Right cardiac atrium (tissue), 5 donors: ENCODE data around the gene PPP1R1C. TPM values are rescaled to one million over a fixed set of nuclear protein-coding genes. Genes with fewer than 3 reads are reported as not detected.

Experiments
- ATAC-seq, 2 donors: fragments of 200-7000 bp; cut with Tn5 transposase; one replicate each; pipeline versions ENCODE4 v1.8.0 to v1.9.1; 2020; ENCODE audit warnings: moderate library complexity in 2 of 2, mild to moderate bottlenecking in 1 of 2
- DNase-seq, 3 donors: peaks; one replicate each; pipeline ENCODE4 v3.0.0-alpha.2; 2020
- H3K27ac ChIP-seq: one replicate; pipeline ENCODE4 v1.5.1; 2013; ENCODE audit warnings: mild to moderate bottlenecking, low read length, control low read depth, moderate library complexity
- H3K27me3 ChIP-seq: one replicate; pipeline ENCODE4 v1.6.1; 2013; ENCODE audit not compliant: control insufficient read depth, insufficient read depth
- H3K4me1 ChIP-seq: one replicate; pipeline ENCODE4 v1.6.1; 2013; ENCODE audit warnings: low read length; ENCODE audit not compliant: control insufficient read depth, insufficient read depth
- H3K4me3 ChIP-seq: one replicate; pipeline ENCODE4 v1.5.1; 2013; ENCODE audit warnings: low read length, control low read depth
- H3K9me3 ChIP-seq: one replicate; pipeline ENCODE4 v1.6.1; 2013; ENCODE audit warnings: low read length; ENCODE audit not compliant: control insufficient read depth
- WGBS: extraction: QIAGEN DNeasy Blood & Tissue Kit; methylation state at CpG from one replicate; pipeline ENCODE4 v1.1.7; 2013; 5-methylcytosine and 5-hydroxymethylcytosine counted together
- intact Hi-C, 4 donors: fragments of 100-400 bp; cut with DNase I; formaldehyde crosslinking; loops; one replicate each; pipeline versions ENCODE4 v1.11.0 to v1.14.0; 2022 to 2023
- long read RNA-seq, 4 donors: library from polyadenylated mRNA; unstranded; transcript quantifications; one replicate each; pipeline ENCODE4 v2.0.0, GENCODE V29; 2020 to 2021
- polyA plus RNA-seq: library from polyadenylated mRNA; stranded (reverse); fragments of 200-250 nt; gene quantifications from one replicate; pipeline ENCODE4 v1.2.3, GENCODE V29; 2013
- total RNA-seq, 4 donors: library from RNA; stranded (reverse); fragmentation: NEBNext Ultra II Directional; extraction: Animal tissue kit (Norgen Biotek cat#: 25700); gene quantifications; one replicate each; pipeline ENCODE4 v1.2.1, GENCODE V29; 2021
- donor health status: healthy with polysubstance abuse.
- donor health status: DM: no; HTN: yes; CAD: no.
- donor health status: DM: no; HTN: no; CAD: no.
- donor health status: DM: no; HTN: yes; CAD: no; lungs with severe emphysema.
- donor health status: DM: yes; HTN: yes; CAD: no.

The PPP1R1C gene
- 10 to 100 TPM in 2 of 4 donors, 1 to 10 TPM in 2; 5.5 to 18.0 (median 10.0) TPM for total RNA-seq
- 12.0 TPM for polyA plus RNA-seq
- long read RNA-seq, donor 1, transcript PPP1R1C-202 (6 exons, 3,004 nt): major isoform, 9 of 12 reads
- long read RNA-seq, donor 1, partial matches to known transcripts: 0 of 12 reads
- long read RNA-seq, donor 1, other reads (novel, unspliced or antisense): 3 of 12 reads
- long read RNA-seq, donor 2, transcript PPP1R1C-202 (6 exons, 3,004 nt): major isoform, 7 of 8 reads
- long read RNA-seq, donor 2, partial matches to known transcripts: 1 of 8 reads
- long read RNA-seq, donor 2, other reads (novel, unspliced or antisense): 0 of 8 reads
- long read RNA-seq, donor 3, transcript PPP1R1C-202 (6 exons, 3,004 nt): major isoform, 25 of 37 reads
- long read RNA-seq, donor 3, partial matches to known transcripts: 3 of 37 reads
- long read RNA-seq, donor 3, other reads (novel, unspliced or antisense): 9 of 37 reads
- long read RNA-seq, donor 4, transcript PPP1R1C-202 (6 exons, 3,004 nt): major isoform, 7 of 10 reads
- long read RNA-seq, donor 4, partial matches to known transcripts: 0 of 10 reads
- long read RNA-seq, donor 4, other reads (novel, unspliced or antisense): 3 of 10 reads

GRCh38 chr2:181985632-181986205 is at the start of gene PPP1R1C:
Gene PPP1R1C, plus strand, starts transcription at chr2:181985853. Its CDS starts 258 bp downstream, at chr2:181986111.
- peak; percentile 45 to 70 for ATAC-seq
- no peaks in the 10 kb centered on the region for H3K9me3 ChIP-seq
- intact Hi-C loops: no loop called here
- H3K4me3 ChIP-seq: peak within 1 kb of the TSS; percentile 31
- H3K4me1 ChIP-seq: peaks cover 2% of the 10 kb centered on the region
- no peaks in the 10 kb centered on the region for H3K27me3 ChIP-seq
- peak within 1 kb of the TSS; percentile 75 for H3K27ac ChIP-seq
- WGBS: 63% methylated on average over 8 of the region's 8 CpGs
- DNase-seq: no peak

GRCh38 chr2:181937473-181937872 is 48.2 kb upstream of the PPP1R1C start:
- H3K27me3 ChIP-seq: no peaks in the 10 kb centered on the region
- 7% methylated on average over 2 of the region's 2 CpGs for WGBS
- ATAC-seq (peak; percentile 63 to 65), DNase-seq (no peak)
- H3K4me3 ChIP-seq: no peak overlapping the region
- H3K4me1 ChIP-seq: no peaks in the 10 kb centered on the region
- no peak overlapping the region for H3K27ac ChIP-seq
- intact Hi-C loops: no loop called here
- H3K9me3 ChIP-seq: no peaks in the 10 kb centered on the region

GRCh38 chr2:181943411-181944124 is 42.1 kb upstream of the PPP1R1C start:
- Histone ChIP-seq H3K4me3 (no peak overlapping the region), H3K27me3 (no peaks in the 10 kb centered on the region), H3K9me3 (no peaks in the 10 kb centered on the region), H3K4me1 (no peaks in the 10 kb centered on the region), H3K27ac (no peak overlapping the region)
- 88% methylated on average over 2 of the region's 2 CpGs for WGBS
- intact Hi-C loops: no loop called here
- DNase-seq (no peak), ATAC-seq (no peak)

- 79% methylated on average over 5 of the region's 5 CpGs for WGBS
- intact Hi-C loops: no loop called here
These were observed 41.3 kb upstream of the PPP1R1C start for GRCh38 chr2:181944164-181944913.

GRCh38 chr2:181944914-181945291 is 40.8 kb upstream of the PPP1R1C start:
- intact Hi-C loops: no loop called here
- Histone ChIP-seq H3K9me3 (no peaks in the 10 kb centered on the region), H3K27me3 (no peaks in the 10 kb centered on the region), H3K4me3 (no peak overlapping the region), H3K27ac (no peak overlapping the region), H3K4me1 (no peaks in the 10 kb centered on the region)
- WGBS: 93% methylated on average over 8 of the region's 8 CpGs
- no peak for ATAC-seq
- DNase-seq: no peak

More at GRCh38 chr2:181944164-181944913, 41.3 kb upstream of the PPP1R1C start:
- no peak overlapping the region for H3K4me3 ChIP-seq
- H3K4me1 ChIP-seq: no peaks in the 10 kb centered on the region
- H3K27ac ChIP-seq: no peak overlapping the region
- ATAC-seq: no peak
- no peaks in the 10 kb centered on the region for H3K27me3 ChIP-seq
- DNase-seq: no peak
- H3K9me3 ChIP-seq: no peaks in the 10 kb centered on the region

GRCh38 chr2:181946444-181947127 is 39.1 kb upstream of the PPP1R1C start:
- intact Hi-C loops: no loop called here
- Histone ChIP-seq H3K4me3 (no peak overlapping the region), H3K27me3 (no peaks in the 10 kb centered on the region), H3K9me3 (no peaks in the 10 kb centered on the region), H3K27ac (no peak overlapping the region), H3K4me1 (no peaks in the 10 kb centered on the region)
- ATAC-seq (no peak), DNase-seq (no peak)
- 81% methylated on average over 1 of the region's 1 CpG for WGBS

- ATAC-seq (no peak), DNase-seq (no peak)
- no peak overlapping the region for H3K27ac ChIP-seq
- intact Hi-C loops: no loop called here
- H3K9me3 ChIP-seq: no peaks in the 10 kb centered on the region
- H3K4me3 ChIP-seq: no peak overlapping the region
- no peaks in the 10 kb centered on the region for H3K27me3 ChIP-seq
- H3K4me1 ChIP-seq: no peaks in the 10 kb centered on the region
These were observed 38.4 kb upstream of the PPP1R1C start for GRCh38 chr2:181947273-181947672.

GRCh38 chr2:181948227-181948626 is 37.4 kb upstream of the PPP1R1C start:
- H3K27me3 ChIP-seq: no peaks in the 10 kb centered on the region
- intact Hi-C loops: no loop called here
- no peak for ATAC-seq
- no peak for DNase-seq
- H3K27ac ChIP-seq: no peak overlapping the region
- H3K9me3 ChIP-seq: no peaks in the 10 kb centered on the region
- H3K4me1 ChIP-seq: no peaks in the 10 kb centered on the region
- H3K4me3 ChIP-seq: no peak overlapping the region
- 88% methylated on average over 2 of the region's 2 CpGs for WGBS

- H3K4me1 ChIP-seq: no peaks in the 10 kb centered on the region
- ATAC-seq: no peak
- intact Hi-C loops: no loop called here
These were observed 36.6 kb upstream of the PPP1R1C start for GRCh38 chr2:181949047-181949446.

More at GRCh38 chr2:181949047-181949446, 36.6 kb upstream of the PPP1R1C start:
- H3K4me3 ChIP-seq: no peak overlapping the region
- H3K27me3 ChIP-seq: no peaks in the 10 kb centered on the region
- H3K27ac ChIP-seq: no peak overlapping the region
- H3K9me3 ChIP-seq: no peaks in the 10 kb centered on the region
- no peak for DNase-seq
